ENCODE data around the gene AARSD1.
"Not testable (repeated sequence)": the region's sequence is repeated elsewhere in the genome, so short reads cannot be mapped to it uniquely, and the experiment has no call there.

Gene AARSD1

DNA sequence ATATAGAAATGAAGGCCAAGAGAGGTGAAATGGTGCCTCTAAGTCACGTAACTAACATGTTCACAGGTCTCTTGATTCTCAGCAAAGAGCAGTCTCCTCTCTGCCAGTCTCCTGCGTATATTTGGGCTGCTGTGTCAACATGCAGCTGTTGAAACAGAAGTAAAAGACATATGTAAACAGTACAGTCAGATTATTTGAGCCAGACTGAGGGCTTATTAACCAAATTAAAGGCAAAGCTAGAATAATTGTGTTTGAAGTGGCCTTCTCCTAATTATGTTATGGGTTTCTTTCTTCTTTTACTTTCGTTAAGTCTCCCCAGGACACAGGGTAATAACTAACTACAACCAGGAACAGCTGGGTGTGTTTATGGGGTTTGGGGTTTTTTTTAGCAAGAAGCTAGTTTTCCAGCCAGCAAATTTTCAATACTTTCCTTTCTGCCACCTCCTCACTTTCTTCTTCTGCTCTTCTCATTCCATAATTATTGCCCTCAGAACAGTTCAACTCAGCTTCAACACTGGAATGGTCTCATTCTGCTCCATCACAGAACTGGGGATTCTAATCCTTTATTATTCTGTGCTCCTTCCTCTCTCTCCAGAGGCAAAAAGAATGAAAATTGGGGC, 45.2 kb downstream of the AARSD1 start:
- no peak overlapping the region for H3K27ac Mint-ChIP-seq
- H3K27me3 Mint-ChIP-seq (ENCODE audit: low read depth), result peaks cover 25% of the 10 kb centered on the region
- no peaks in the 10 kb centered on the region for H3K9me3 Mint-ChIP-seq
- H3K36me3 Mint-ChIP-seq (ENCODE audit: low read depth), result no peaks in the 10 kb centered on the region
- H3K4me3 Mint-ChIP-seq, result no peak overlapping the region
- H3K4me1 Mint-ChIP-seq (ENCODE audit: low read depth), result peaks cover 4% of the 10 kb centered on the region

DNA sequence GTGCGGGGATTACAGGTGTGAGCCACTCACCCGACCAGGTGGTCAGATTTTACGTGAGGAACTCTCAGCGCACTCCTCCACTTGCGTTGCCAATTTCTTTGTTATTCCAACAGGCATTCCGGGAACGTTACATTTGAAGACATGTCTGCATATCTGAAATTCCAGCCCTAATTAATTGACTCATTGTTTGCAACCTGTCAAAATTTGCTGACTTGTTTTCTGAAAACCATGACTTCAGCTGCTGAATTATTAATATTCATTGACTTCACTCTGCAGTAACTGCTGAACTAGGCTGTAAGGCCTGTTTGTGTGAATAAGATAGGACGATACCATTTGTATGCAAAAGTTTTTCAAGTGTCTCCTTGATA, 47.0 kb downstream of the AARSD1 start:
- H3K27ac Mint-ChIP-seq, result no peak overlapping the region
- peaks cover 4% of the 10 kb centered on the region for H3K4me1 Mint-ChIP-seq (ENCODE audit: low read depth)
- peaks cover 17% of the 10 kb centered on the region for H3K27me3 Mint-ChIP-seq (ENCODE audit: low read depth)
- H3K4me3 Mint-ChIP-seq, result no peak overlapping the region
- no peaks in the 10 kb centered on the region for H3K36me3 Mint-ChIP-seq (ENCODE audit: low read depth)
- no peaks in the 10 kb centered on the region for H3K9me3 Mint-ChIP-seq

DNA sequence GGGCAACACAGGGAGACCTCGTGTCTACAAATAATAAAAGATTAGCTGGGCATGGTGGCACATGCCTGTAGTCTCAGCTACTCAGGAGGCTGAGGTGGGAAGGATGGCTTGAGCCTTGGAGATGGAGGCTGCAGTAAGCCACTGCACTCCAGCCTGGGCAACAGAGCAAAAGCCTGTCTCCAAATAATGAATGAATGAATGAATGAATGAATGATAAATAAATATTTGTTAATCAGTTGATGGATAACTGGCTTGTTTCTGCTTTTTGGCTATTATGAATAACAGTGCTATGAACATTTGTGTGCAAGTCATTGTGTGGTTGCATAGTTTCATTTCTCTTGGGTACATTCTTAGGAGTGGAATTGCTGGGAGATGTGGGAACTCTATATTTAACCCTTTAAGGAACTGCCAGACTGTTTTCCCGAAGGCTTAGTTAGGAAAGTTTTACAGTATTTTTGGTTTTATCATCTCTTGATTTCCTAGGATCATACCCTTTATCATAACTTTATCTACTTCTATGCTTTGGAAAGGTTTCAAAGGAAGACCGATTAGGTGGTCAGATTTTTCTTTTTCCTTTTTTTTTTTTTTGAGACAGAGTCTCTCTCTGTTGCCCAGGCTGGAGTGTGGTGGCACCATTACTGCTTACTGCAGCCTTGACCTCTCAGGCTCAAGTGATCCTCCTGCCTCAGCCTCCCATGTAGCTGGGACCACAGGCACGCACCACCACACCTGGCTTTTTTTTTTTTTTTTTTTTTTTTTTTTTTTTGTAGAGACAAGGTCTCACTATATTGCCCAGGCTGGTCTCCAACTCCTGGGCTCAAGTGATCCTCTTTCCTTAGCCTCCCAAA, 47.6 kb downstream of the AARSD1 start:
- not testable (repeated sequence) for H3K27ac Mint-ChIP-seq; H3K36me3 Mint-ChIP-seq (ENCODE audit: low read depth); H3K9me3 Mint-ChIP-seq; H3K4me3 Mint-ChIP-seq; H3K4me1 Mint-ChIP-seq (ENCODE audit: low read depth)
- H3K27me3 Mint-ChIP-seq (ENCODE audit: low read depth), result peaks cover 12% of the 10 kb centered on the region

DNA sequence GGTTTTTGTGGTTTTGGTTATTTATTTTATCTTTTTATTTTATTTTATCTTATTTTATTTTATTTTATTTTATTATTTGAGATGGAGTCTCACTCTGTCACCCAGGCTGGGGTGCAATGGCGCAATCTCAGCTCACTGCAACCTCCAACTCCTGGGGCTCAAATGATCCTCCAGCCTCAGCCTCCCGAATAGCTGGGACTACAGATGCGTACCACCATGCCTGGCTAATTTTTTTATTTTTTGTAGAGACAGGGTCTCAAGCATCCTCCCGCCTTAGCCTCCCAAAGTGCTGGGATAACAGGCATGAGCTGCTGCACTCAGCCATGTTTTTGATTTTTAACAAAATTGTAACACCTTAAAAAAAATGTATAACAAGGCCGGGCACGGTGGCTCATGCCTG, 49.0 kb downstream of the AARSD1 start:
- not testable (repeated sequence) for H3K4me1 Mint-ChIP-seq (ENCODE audit: low read depth); H3K36me3 Mint-ChIP-seq (ENCODE audit: low read depth); H3K4me3 Mint-ChIP-seq; H3K9me3 Mint-ChIP-seq; H3K27me3 Mint-ChIP-seq (ENCODE audit: low read depth); H3K27ac Mint-ChIP-seq

DNA sequence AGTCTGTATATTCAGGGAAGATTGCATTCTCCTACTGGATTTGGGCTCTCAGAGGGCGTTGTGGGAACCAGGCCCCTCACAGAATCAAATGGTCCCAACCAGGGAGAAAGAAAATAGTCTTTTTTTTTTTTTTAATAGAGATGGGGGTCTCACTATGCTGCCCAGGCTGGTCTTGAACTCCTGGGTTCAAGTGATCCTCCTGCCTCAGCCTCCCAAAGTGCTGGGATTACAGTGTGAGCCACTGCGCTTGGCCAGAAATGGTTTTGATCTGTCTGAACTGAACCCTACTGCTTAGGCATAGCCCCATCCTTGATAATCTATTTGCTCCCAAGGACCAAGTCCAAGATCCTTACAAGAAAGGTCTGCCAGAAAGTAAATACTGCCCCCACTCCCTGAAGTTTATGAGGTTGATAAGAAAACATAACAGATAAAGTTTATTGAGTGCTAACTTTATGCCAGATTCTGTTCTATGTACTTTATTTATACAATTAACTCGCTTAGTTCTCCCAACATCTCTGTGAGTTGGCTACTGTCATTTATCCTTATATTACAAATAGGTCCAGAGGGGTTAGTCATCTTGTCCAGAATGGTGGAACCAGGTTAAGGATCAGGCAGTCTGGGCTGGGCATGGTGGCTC, 50.2 kb downstream of the AARSD1 start:
- Mint-ChIP-seq H3K36me3 (ENCODE audit: low read depth) (no peaks in the 10 kb centered on the region), H3K9me3 (no peaks in the 10 kb centered on the region), H3K4me3 (no peak overlapping the region), H3K4me1 (ENCODE audit: low read depth) (no peaks in the 10 kb centered on the region), H3K27ac (no peak overlapping the region), H3K27me3 (ENCODE audit: low read depth) (peaks cover 12% of the 10 kb centered on the region)

DNA sequence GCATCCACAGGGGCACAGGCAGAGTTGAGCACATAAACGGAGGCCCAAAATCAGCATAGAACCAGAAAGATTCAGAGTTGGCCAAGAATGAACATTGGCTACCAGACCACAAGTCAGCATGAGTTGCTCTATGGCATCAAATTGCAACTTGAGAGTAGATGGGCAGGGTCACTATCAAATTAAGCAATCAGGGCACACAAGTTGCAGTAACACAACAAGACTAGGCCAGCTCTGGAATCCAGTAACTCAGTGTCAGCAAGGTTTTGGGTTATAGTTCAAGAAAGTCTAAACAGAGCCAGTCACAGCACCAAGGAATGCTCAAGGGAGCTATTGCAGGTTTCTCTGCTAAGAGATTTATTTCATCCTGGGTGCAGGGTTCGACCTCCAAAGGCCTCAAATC, 50.7 kb downstream of the AARSD1 start:
- Mint-ChIP-seq H3K4me1 (ENCODE audit: low read depth) (no peaks in the 10 kb centered on the region), H3K4me3 (no peak overlapping the region), H3K27me3 (ENCODE audit: low read depth) (peaks cover 12% of the 10 kb centered on the region), H3K27ac (no peak overlapping the region), H3K36me3 (ENCODE audit: low read depth) (no peaks in the 10 kb centered on the region), H3K9me3 (no peaks in the 10 kb centered on the region)

DNA sequence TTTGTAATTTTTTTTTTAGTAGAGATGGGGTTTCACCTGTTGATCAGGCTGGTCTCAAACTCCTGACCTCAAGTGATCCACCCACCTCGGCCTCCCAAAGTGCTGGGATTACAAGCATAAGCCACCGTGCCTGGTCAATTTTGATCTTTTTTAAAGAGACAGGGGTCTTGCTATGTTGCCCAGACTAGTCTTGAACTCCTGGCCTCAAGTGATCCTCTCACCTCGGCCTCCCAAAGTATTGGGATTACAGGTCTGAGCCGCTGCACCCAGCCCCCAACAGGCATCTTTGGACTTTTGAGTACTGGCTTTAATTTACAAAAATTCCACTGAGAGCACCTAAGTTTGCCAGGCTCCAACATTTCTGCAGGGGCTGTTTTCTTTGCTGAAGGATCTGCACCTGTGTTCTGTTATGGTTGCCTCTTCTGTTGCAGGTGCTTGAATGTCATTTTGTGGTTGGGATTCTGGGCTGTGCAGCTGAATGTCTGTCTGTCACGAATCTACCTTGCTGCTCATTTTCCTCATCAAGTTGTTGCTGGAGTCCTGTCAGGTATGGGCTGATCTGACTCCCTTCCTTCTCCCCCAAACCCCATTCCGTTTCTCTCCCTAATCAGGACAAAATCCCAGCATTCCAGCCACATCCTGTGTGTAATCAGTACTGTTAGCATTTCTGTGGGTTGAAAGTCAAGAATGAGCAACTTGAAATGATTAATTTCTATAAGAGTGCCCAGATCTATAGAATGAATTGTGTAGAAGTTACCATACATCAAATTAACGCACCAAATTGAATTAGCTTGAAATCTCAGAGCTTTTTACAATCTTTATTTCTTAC, 55.2 kb downstream of the AARSD1 start:
- H3K4me1 Mint-ChIP-seq (ENCODE audit: low read depth), result no peaks in the 10 kb centered on the region
- H3K36me3 Mint-ChIP-seq (ENCODE audit: low read depth), result no peaks in the 10 kb centered on the region
- H3K27me3 Mint-ChIP-seq (ENCODE audit: low read depth), result peaks cover 17% of the 10 kb centered on the region
- H3K9me3 Mint-ChIP-seq, result no peaks in the 10 kb centered on the region
- no peak overlapping the region for H3K4me3 Mint-ChIP-seq
- no peak overlapping the region for H3K27ac Mint-ChIP-seq

DNA sequence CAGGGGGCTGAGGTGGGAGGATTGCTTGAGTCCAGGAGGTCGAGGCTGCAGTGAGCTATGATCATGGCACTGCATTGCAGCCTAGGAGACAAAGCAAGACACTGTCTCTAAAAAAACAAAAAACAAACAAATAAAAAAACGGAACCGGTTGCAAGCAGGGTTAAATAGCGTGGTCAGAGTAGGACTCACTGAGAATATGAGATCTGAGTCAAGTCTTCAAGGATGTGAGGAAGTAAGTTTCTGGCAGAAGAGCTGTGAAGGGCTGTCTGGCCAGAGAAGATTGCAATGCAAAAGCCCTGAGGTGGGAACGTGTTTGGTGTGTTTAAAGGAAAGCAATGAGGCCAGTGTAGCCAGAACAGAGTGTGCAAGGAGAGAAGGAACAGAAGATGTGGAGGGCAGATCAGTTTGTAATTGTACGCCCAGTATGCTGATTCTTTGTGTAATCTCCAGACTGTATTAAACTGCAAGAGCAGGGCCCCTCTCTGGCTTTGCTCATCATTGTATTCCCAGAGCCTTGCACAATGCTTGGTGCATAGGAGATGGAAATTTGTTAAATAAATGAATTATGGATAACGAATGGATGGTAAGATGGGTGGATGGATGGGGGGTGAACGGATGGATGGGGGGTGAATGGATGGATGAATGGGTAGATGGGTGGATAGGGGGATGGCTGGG, 57.3 kb downstream of the AARSD1 start:
- no peaks in the 10 kb centered on the region for H3K36me3 Mint-ChIP-seq (ENCODE audit: low read depth)
- H3K27me3 Mint-ChIP-seq (ENCODE audit: low read depth), result peaks cover 17% of the 10 kb centered on the region
- no peaks in the 10 kb centered on the region for H3K4me1 Mint-ChIP-seq (ENCODE audit: low read depth)
- H3K4me3 Mint-ChIP-seq, result no peak overlapping the region
- H3K9me3 Mint-ChIP-seq, result no peaks in the 10 kb centered on the region
- no peak overlapping the region for H3K27ac Mint-ChIP-seq

DNA sequence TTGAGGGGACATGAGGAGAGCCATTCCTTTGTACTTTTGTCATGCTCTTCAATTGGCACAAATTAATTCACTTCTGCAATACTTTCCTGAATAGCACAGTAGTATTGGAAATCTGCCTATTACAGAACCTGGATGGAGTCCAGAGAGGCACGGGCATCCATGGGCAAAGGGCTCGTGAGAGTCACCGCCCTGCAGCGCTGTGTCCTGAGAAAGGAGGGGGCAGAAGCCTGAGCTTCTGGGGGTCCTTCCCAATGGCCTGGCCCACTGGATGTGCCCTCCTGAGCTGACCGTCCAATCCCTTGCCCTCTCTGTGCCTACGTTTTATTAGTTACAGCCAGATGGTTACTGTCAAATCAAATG, 60.2 kb downstream of the AARSD1 start:
- H3K27ac Mint-ChIP-seq, result no peak overlapping the region
- H3K4me3 Mint-ChIP-seq, result no peak overlapping the region
- no peaks in the 10 kb centered on the region for H3K9me3 Mint-ChIP-seq
- no peaks in the 10 kb centered on the region for H3K36me3 Mint-ChIP-seq (ENCODE audit: low read depth)
- H3K27me3 Mint-ChIP-seq (ENCODE audit: low read depth), result peaks cover 5% of the 10 kb centered on the region
- H3K4me1 Mint-ChIP-seq (ENCODE audit: low read depth), result no peaks in the 10 kb centered on the region

DNA sequence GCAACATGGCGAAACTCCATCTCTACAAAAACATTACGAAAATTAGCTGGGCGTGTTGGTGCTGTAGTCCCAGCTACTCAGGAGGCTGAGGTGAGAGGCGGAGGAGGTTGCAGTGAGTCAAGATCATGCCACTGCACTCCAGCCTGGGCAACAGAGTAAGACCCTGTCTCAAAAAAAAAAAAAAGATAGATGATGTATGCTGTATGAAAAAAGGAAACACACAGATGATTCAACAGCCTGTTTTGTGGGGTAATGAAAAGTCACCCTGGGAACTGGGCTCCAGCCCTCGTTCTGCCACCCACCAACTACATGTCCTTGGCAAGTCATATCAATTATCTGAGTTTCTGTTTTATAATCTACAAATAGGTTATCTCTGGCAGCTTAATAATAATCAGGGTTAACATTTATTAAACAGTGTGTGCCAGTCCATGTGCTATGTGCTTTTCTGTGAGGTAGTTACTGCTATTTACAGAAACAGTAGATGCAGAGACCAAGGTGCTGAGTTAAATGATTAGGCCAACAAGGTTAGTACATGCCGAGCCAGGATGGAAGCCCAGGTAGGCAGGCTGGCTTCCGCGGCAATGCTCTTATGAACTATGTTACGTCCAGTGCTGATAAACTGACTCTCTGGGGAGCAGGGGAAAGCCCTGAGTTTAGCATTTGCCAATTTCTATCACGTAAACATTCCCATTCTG, 62.6 kb downstream of the AARSD1 start:
- H3K27me3 Mint-ChIP-seq (ENCODE audit: low read depth), result peaks cover 1% of the 10 kb centered on the region
- H3K36me3 Mint-ChIP-seq (ENCODE audit: low read depth), result no peaks in the 10 kb centered on the region
- no peak overlapping the region for H3K27ac Mint-ChIP-seq
- no peak overlapping the region for H3K4me3 Mint-ChIP-seq
- no peaks in the 10 kb centered on the region for H3K9me3 Mint-ChIP-seq
- no peaks in the 10 kb centered on the region for H3K4me1 Mint-ChIP-seq (ENCODE audit: low read depth)

Measured in T-helper 1 cell treated with Interleukin-12 subunit alpha and Interleukin-12 subunit beta and Interleukin-4 antibody, amounts not matched to agents 30 μg/mL and 1 μg/mL, for 36 hours (primary cell).